ENCODE results near the gene TRIM6. TPM values are rescaled to one million over a fixed set of nuclear protein-coding genes. Genes with fewer than 3 reads are reported as not detected.
"Not testable (repeated sequence)": the region's sequence is repeated elsewhere in the genome, so short reads cannot be mapped to it uniquely, and the experiment has no call there.

Gene TRIM6
- total and polyA plus RNA-seq, 2 experiments from 2014 or later = 4.3 to 11.4 TPM

- TF ChIP-seq CTCF (IDR thresholded peaks at IDR 0.05; ENCODE audit: low read depth, low read length) = no peak
- H3K9me3 ChIP-seq (ENCODE audit: low read depth) = no peaks in the 10 kb centered on the region
- no peaks in the 10 kb centered on the region for H3K27me3 ChIP-seq
- H3K36me3 ChIP-seq = no peaks in the 10 kb centered on the region
- DNase-seq (ENCODE audit: low read depth in 1 of 2, low spot score in 1 of 2) = no peak
- no peak overlapping the region for H3K4me3 ChIP-seq
- no peaks in the 10 kb centered on the region for H3K4me1 ChIP-seq (ENCODE audit: low read depth)
- no peak overlapping the region for H3K27ac ChIP-seq
Observed at GRCh38 chr11:5643585-5643984, 47.1 kb downstream of the TRIM6 start.

- H3K4me3 ChIP-seq = no peak overlapping the region
- DNase-seq (ENCODE audit: low read depth in 1 of 2, low spot score in 1 of 2) = no peak
- TF ChIP-seq CTCF (IDR thresholded peaks at IDR 0.05; ENCODE audit: low read depth, low read length) = no peak
- H3K4me1 ChIP-seq (ENCODE audit: low read depth) = no peaks in the 10 kb centered on the region
- no peaks in the 10 kb centered on the region for H3K27me3 ChIP-seq
- no peak overlapping the region for H3K27ac ChIP-seq
- no peaks in the 10 kb centered on the region for H3K9me3 ChIP-seq (ENCODE audit: low read depth)
- H3K36me3 ChIP-seq = no peaks in the 10 kb centered on the region
Observed at GRCh38 chr11:5646139-5646538, 49.7 kb downstream of the TRIM6 start.

- no peak overlapping the region for H3K4me3 ChIP-seq
- DNase-seq (ENCODE audit: low read depth in 1 of 2, low spot score in 1 of 2) = no peak
- H3K9me3 ChIP-seq (ENCODE audit: low read depth) = no peaks in the 10 kb centered on the region
- H3K27ac ChIP-seq = no peak overlapping the region
- TF ChIP-seq CTCF (IDR thresholded peaks at IDR 0.05; ENCODE audit: low read depth, low read length) = no peak
- no peaks in the 10 kb centered on the region for H3K27me3 ChIP-seq
- H3K36me3 ChIP-seq = no peaks in the 10 kb centered on the region
- H3K4me1 ChIP-seq (ENCODE audit: low read depth) = no peaks in the 10 kb centered on the region
Observed at GRCh38 chr11:5655474-5655873, 59.0 kb downstream of the TRIM6 start.

GRCh38 chr11:5656956-5657355, 60.5 kb downstream of the TRIM6 start:
- H3K4me3 ChIP-seq; H3K4me1 ChIP-seq (ENCODE audit: low read depth): not testable (repeated sequence)

GRCh38 chr11:5658318-5658717, 61.9 kb downstream of the TRIM6 start:
- Histone ChIP-seq H3K27me3 (no peaks in the 10 kb centered on the region), H3K27ac (no peak overlapping the region), H3K4me1 (ENCODE audit: low read depth) (no peaks in the 10 kb centered on the region), H3K36me3 (peaks cover 1% of the 10 kb centered on the region), H3K9me3 (ENCODE audit: low read depth) (no peaks in the 10 kb centered on the region), H3K4me3 (no peak overlapping the region)
- no peak for TF ChIP-seq CTCF (IDR thresholded peaks at IDR 0.05; ENCODE audit: low read depth, low read length)
- DNase-seq (ENCODE audit: low read depth in 1 of 2, low spot score in 1 of 2) = no peak

More at GRCh38 chr11:5656956-5657355, 60.5 kb downstream of the TRIM6 start:
- H3K36me3 ChIP-seq; H3K27ac ChIP-seq; DNase-seq (ENCODE audit: low read depth in 1 of 2, low spot score in 1 of 2); H3K9me3 ChIP-seq (ENCODE audit: low read depth); H3K27me3 ChIP-seq: not testable (repeated sequence)

Other genes with a start within 250 kb of the TRIM6 start
- gene OR51B6, start 245.1 kb upstream of the TRIM6 start, total RNA-seq = not detected in 2 replicates
- gene OR51B6, start 245.1 kb upstream of the TRIM6 start, polyA plus RNA-seq = 0.39 TPM in 1 of 2 replicates, not detected in the other
- not detected in 2 replicates for gene OR51M1, start 212.8 kb upstream of the TRIM6 start, total RNA-seq
- not detected in 2 replicates for gene OR51M1, start 212.8 kb upstream of the TRIM6 start, polyA plus RNA-seq
- gene OR51Q1, start 174.5 kb upstream of the TRIM6 start, total RNA-seq = not detected in 2 replicates
- not detected in 2 replicates for gene OR51Q1, start 174.5 kb upstream of the TRIM6 start, polyA plus RNA-seq
- 0.60 TPM in 1 of 2 replicates, not detected in the other for gene OR51I1, start 155.1 kb upstream of the TRIM6 start, total RNA-seq
- gene OR51I1, start 155.1 kb upstream of the TRIM6 start, polyA plus RNA-seq = not detected in 2 replicates
- not detected in 2 replicates for gene OR51I2, start 147.3 kb upstream of the TRIM6 start, total RNA-seq
- 0.19 TPM in 1 of 2 replicates, not detected in the other for gene OR51I2, start 147.3 kb upstream of the TRIM6 start, polyA plus RNA-seq
- not detected in 2 replicates for gene OR52D1, start 108.0 kb upstream of the TRIM6 start, total RNA-seq
- gene OR52D1, start 108.0 kb upstream of the TRIM6 start, polyA plus RNA-seq = 0.82 TPM in 1 of 2 replicates, not detected in the other
- 0.81 and 1.9 TPM in 2 replicates for gene UBQLN3, start 86.7 kb upstream of the TRIM6 start, total RNA-seq
- gene UBQLN3, start 86.7 kb upstream of the TRIM6 start, polyA plus RNA-seq = 0.52 TPM in 1 of 2 replicates, not detected in the other
- 0.92 and 3.4 TPM in 2 replicates for gene UBQLNL, start 79.9 kb upstream of the TRIM6 start, total RNA-seq
- 2.1 and 2.4 TPM in 2 replicates for gene UBQLNL, start 79.9 kb upstream of the TRIM6 start, polyA plus RNA-seq
- 0.46 and 0.83 TPM in 2 replicates for gene OR52H1, start 48.1 kb upstream of the TRIM6 start, total RNA-seq
- 0.43 TPM in 1 of 2 replicates, not detected in the other for gene OR52H1, start 48.1 kb upstream of the TRIM6 start, polyA plus RNA-seq
- not detected in 2 replicates for gene OR52B6, start 15.8 kb upstream of the TRIM6 start, total RNA-seq
- gene OR52B6, start 15.8 kb upstream of the TRIM6 start, polyA plus RNA-seq = 0.52 TPM in 1 of 2 replicates, not detected in the other
- 0.81 and 2.4 TPM in 2 replicates for gene TRIM34, start 28.4 kb downstream of the TRIM6 start, total RNA-seq
- gene TRIM34, start 28.4 kb downstream of the TRIM6 start, polyA plus RNA-seq = 1.6 and 2.4 TPM in 2 replicates
- 13.4 and 18.0 TPM in 2 replicates for gene TRIM5, start 88.4 kb downstream of the TRIM6 start, total RNA-seq
- 12.6 and 19.9 TPM in 2 replicates for gene TRIM5, start 88.4 kb downstream of the TRIM6 start, polyA plus RNA-seq
- gene TRIM22, start 93.2 kb downstream of the TRIM6 start, total RNA-seq = 0.07 TPM in 1 of 2 replicates, not detected in the other
- 0.32 and 1.3 TPM in 2 replicates for gene TRIM22, start 93.2 kb downstream of the TRIM6 start, polyA plus RNA-seq
- gene OR56B1, start 139.8 kb downstream of the TRIM6 start, total RNA-seq = not detected in 2 replicates
- gene OR56B1, start 139.8 kb downstream of the TRIM6 start, polyA plus RNA-seq = not detected in 2 replicates
- gene OR52N4, start 157.6 kb downstream of the TRIM6 start, total RNA-seq = not detected in 2 replicates
- gene OR52N4, start 157.6 kb downstream of the TRIM6 start, polyA plus RNA-seq = not detected in 2 replicates
- 0.06 TPM in 1 of 2 replicates, not detected in the other for gene OR52N5, start 186.7 kb downstream of the TRIM6 start, total RNA-seq
- 0.10 TPM in 1 of 2 replicates, not detected in the other for gene OR52N5, start 186.7 kb downstream of the TRIM6 start, polyA plus RNA-seq
- gene OR52N1, start 194.6 kb downstream of the TRIM6 start, total RNA-seq = not detected in 2 replicates
- gene OR52N1, start 194.6 kb downstream of the TRIM6 start, polyA plus RNA-seq = not detected in 2 replicates
- gene OR52N2, start 212.3 kb downstream of the TRIM6 start, total RNA-seq = not detected in 2 replicates
- not detected in 2 replicates for gene OR52N2, start 212.3 kb downstream of the TRIM6 start, polyA plus RNA-seq
- not detected in 2 replicates for gene OR52E6, start 245.3 kb downstream of the TRIM6 start, total RNA-seq
- not detected in 2 replicates for gene OR52E6, start 245.3 kb downstream of the TRIM6 start, polyA plus RNA-seq

Data from cardiac muscle cell (in vitro differentiated cells and primary cell).